ENCODE data around the gene EXTL1.

Gene EXTL1

DNA sequence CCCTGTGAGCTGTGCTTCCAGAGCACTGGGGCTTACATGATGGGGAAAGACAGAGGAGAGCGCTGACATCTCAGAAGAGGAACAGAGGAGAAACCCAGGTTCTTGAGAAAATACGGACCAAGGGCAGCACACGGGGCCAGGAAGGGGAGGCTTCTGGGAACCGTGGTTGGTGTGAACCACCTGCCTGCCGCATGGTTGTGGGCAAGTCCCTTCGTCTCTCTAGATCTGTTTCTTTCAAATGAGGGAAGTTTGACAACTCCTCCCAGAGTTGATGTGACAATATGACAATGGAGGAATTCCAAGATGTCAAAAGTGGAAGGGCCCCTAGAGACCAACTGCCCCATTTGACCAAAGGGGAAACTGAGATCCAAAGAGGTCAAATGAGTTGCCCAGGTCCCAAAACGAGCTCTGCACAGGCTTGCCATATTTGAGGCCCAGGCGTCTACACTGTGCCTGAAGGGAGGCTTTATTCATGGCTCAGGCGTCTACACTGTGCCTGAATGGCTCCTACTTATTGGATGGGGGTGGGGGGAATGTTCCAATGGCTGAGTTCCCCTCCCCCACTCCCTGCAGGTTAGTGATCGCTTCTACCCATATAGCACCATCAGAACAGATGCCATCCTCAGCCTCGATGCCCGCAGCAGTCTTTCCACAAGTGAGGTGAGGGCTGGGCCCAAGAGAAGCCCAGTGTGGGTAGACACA, 11.2 kb downstream of the EXTL1 start:
- Histone ChIP-seq H3K9me3 (ENCODE audit: control insufficient read depth, low read length) (no peaks in the 10 kb centered on the region), H3K4me1 (ENCODE audit: control insufficient read depth, insufficient read depth, low read length) (peaks cover 11% of the 10 kb centered on the region), H3K36me3 (ENCODE audit: control insufficient read depth, insufficient read depth, low read length) (no peaks in the 10 kb centered on the region), H3K27ac (ENCODE audit: insufficient read depth, low read depth, low read length, poor library complexity, severe bottlenecking) (no peak overlapping the region), H3K4me3 (ENCODE audit: insufficient read depth, low read depth, low read length) (no peak overlapping the region), H3K27me3 (ENCODE audit: control insufficient read depth, insufficient read depth, low read length, poor library complexity, severe bottlenecking) (peaks cover 35% of the 10 kb centered on the region)
- 89% methylated on average over 12 of the region's 12 CpGs for WGBS, 2 experiments

DNA sequence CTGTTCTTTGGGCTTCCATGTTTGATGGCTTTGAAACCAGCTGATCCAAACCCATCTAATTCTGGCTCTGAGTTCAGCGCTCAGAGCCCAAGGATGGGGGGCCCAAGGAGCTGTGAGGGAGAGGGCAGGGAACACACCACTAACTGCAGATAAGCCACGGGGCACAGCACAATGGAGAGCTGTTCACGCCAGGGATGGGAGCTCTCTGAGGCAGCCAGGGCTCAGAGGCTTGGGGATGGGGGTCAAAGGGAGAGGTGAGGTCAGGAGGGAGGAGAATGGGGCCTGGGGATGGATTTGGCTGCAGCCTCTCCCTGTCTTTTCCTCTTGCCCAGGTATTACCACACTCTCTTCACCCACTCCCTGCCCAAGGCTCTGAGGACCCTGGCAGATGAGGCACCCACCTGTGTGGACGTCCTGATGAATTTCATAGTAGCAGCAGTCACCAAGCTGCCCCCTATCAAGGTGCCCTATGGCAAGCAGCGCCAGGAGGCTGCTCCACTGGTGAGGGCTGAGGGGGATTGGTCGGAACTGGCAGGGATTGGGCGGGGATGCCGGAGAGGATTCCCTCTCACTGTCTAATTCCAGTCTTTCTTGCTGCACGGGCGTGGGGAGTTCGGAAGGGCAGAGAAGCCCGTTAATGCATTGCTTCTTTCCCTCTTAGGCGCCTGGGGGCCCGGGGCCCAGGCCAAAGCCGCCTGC, 13.1 kb downstream of the EXTL1 start:
- WGBS, 2 experiments, result 23 to 25% methylated on average over 15 of the region's 15 CpGs

DNA sequence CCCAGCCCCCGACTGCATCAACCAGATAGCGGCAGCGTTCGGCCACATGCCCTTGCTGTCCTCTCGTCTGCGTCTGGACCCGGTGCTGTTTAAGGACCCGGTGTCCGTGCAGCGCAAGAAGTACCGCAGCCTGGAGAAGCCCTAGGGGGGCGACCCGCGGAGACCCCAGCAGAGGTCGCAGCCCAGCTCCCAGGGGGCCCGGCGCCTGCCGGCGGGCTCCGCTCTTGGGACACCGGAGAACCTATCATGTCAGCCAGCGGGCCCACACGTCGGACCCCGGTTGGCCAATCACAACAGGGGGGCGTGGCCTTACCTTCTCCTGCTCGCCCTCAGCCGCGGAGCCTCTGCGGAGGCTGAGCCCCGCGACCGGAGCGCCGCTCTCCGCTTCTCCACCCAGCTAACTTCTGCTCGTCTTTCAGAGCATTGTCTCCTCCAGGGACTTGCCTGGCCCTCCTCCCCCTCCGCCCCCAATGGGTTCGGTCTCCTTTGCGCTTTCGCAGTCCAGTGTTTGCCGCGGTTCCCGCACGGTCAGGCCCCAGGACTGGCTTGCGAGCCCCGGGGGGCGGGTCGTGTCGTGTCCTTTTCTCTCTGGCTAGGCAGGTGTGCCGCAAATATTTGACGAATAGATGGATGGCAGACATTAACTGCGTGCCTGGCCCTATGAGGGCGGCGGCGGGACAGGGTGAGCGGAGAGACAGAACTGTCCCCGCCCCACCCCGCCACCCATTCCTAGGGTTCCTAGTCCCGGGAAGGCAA, 13.8 kb downstream of the EXTL1 start:
- Histone ChIP-seq H3K9me3 (ENCODE audit: control insufficient read depth, low read length) (no peaks in the 10 kb centered on the region), H3K27ac (ENCODE audit: insufficient read depth, low read depth, low read length, poor library complexity, severe bottlenecking) (no peak overlapping the region), H3K27me3 (ENCODE audit: control insufficient read depth, insufficient read depth, low read length, poor library complexity, severe bottlenecking) (peaks cover 35% of the 10 kb centered on the region), H3K4me1 (ENCODE audit: control insufficient read depth, insufficient read depth, low read length) (peaks cover 11% of the 10 kb centered on the region), H3K4me3 (ENCODE audit: insufficient read depth, low read depth, low read length) (peak overlapping the region; percentile 80), H3K36me3 (ENCODE audit: control insufficient read depth, insufficient read depth, low read length) (no peaks in the 10 kb centered on the region)
- 1% methylated on average over 60 of the region's 60 CpGs for WGBS, 2 experiments

More for the DNA sequence above, 13.1 kb downstream of the EXTL1 start:
- peaks cover 11% of the 10 kb centered on the region for H3K4me1 ChIP-seq (ENCODE audit: control insufficient read depth, insufficient read depth, low read length)
- peaks cover 35% of the 10 kb centered on the region for H3K27me3 ChIP-seq (ENCODE audit: control insufficient read depth, insufficient read depth, low read length, poor library complexity, severe bottlenecking)
- H3K27ac ChIP-seq (ENCODE audit: insufficient read depth, low read depth, low read length, poor library complexity, severe bottlenecking), result no peak overlapping the region
- H3K4me3 ChIP-seq (ENCODE audit: insufficient read depth, low read depth, low read length), result peak overlapping the region; percentile 80
- H3K36me3 ChIP-seq (ENCODE audit: control insufficient read depth, insufficient read depth, low read length), result no peaks in the 10 kb centered on the region
- no peaks in the 10 kb centered on the region for H3K9me3 ChIP-seq (ENCODE audit: control insufficient read depth, low read length)

DNA sequence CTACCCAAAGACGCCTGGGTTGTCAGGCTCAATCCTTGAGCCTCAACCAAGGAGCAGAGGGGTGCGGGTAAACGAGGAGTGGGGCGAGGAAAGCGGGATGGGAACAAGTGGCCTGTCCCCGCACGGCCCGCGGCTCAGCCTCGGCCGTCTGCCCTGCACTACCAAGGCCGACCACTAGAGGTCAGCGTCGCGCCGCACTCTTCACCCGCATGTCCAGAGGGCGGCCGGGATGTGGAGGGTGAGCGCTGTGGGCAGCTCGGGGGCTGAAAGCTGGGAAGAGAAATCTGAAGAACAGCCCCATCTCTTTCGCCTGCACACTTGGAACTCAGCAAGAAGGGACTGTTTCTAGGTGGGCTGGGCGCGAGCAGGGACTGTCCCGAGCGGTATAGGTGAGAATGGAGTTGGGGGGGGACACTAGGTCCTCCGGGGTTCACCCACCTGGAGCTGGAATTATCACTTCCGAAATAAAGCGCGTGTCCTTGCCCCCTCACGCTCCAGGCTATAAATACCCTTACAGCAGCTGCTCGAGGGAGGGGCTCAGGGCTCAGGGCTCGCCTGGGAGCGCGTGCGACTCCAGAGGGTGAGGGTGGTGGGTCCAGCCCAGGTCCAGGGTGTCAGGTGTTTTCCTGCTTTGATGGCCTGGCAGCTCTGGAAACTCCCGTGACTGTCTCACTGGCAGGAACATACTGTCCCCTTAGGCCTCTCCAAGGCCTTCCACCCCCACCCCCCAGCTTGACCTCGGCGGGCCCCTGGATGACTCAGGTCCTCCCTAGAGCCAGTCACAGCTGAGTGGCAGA, 14.6 kb downstream of the EXTL1 start:
- 19 to 22% methylated on average over 39 of the region's 39 CpGs for WGBS, 2 experiments
- Histone ChIP-seq H3K27ac (ENCODE audit: insufficient read depth, low read depth, low read length, poor library complexity, severe bottlenecking) (no peak overlapping the region), H3K36me3 (ENCODE audit: control insufficient read depth, insufficient read depth, low read length) (no peaks in the 10 kb centered on the region), H3K4me3 (ENCODE audit: insufficient read depth, low read depth, low read length) (peak overlapping the region; percentile 80), H3K9me3 (ENCODE audit: control insufficient read depth, low read length) (no peaks in the 10 kb centered on the region), H3K4me1 (ENCODE audit: control insufficient read depth, insufficient read depth, low read length) (peaks cover 11% of the 10 kb centered on the region), H3K27me3 (ENCODE audit: control insufficient read depth, insufficient read depth, low read length, poor library complexity, severe bottlenecking) (peaks cover 37% of the 10 kb centered on the region)

DNA sequence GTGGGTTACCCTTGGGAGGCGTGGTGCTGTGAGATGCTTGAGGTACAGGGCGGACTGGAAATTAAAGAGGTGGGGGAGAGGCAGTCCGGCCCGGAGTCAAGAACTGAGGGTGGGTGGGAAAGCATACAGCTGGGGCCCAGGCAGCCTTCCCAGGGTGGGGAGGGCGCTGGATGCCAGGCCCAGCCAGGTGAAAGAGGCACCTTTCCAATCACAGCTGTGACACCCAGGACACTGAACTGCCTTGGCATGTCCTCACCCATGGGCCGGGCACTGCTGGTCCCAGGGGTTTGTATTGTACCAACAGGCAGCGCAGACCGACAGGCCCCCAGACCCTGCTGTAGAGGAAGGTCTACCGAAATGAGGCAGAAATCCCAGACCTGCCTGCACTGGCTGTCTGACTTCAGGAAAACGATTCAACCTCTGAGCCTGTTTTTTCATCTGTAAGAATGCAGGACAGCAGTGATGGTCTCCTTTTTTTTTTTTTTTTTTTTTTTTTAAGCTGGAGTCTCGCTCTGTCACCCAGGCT, 15.2 kb downstream of the EXTL1 start:
- Histone ChIP-seq H3K4me3 (ENCODE audit: insufficient read depth, low read depth, low read length) (no peak overlapping the region), H3K27ac (ENCODE audit: insufficient read depth, low read depth, low read length, poor library complexity, severe bottlenecking) (no peak overlapping the region)

DNA sequence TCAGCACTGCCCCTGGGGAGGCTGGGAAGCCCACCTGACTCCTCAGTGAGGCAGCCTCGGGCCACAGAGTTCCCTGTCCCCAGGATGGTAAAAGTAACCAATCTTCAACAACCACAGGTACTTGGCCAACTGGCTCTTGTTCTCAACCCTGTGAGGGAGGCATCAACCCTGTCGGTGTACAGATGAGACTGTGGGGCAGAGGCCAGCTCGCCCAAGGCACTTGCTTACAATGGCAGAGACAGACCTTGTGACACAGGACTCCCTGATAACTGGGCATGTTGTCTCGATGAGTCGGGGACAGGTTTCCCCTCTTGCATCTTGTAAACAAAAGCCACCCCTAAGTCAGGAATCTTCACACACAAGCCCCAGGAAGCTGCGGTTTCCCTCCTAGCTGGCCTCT, 16.3 kb downstream of the EXTL1 start:
- Histone ChIP-seq H3K4me1 (ENCODE audit: control insufficient read depth, insufficient read depth, low read length) (peaks cover 11% of the 10 kb centered on the region), H3K36me3 (ENCODE audit: control insufficient read depth, insufficient read depth, low read length) (no peaks in the 10 kb centered on the region), H3K9me3 (ENCODE audit: control insufficient read depth, low read length) (no peaks in the 10 kb centered on the region), H3K4me3 (ENCODE audit: insufficient read depth, low read depth, low read length) (no peak overlapping the region), H3K27me3 (ENCODE audit: control insufficient read depth, insufficient read depth, low read length, poor library complexity, severe bottlenecking) (peaks cover 55% of the 10 kb centered on the region), H3K27ac (ENCODE audit: insufficient read depth, low read depth, low read length, poor library complexity, severe bottlenecking) (no peak overlapping the region)
- WGBS, 2 experiments, result 88 to 89% methylated on average over 6 of the region's 6 CpGs

More for the DNA sequence above, 15.2 kb downstream of the EXTL1 start:
- peaks cover 44% of the 10 kb centered on the region for H3K27me3 ChIP-seq (ENCODE audit: control insufficient read depth, insufficient read depth, low read length, poor library complexity, severe bottlenecking)
- WGBS, 2 experiments, result 87 to 88% methylated on average over 11 of the region's 11 CpGs
- no peaks in the 10 kb centered on the region for H3K36me3 ChIP-seq (ENCODE audit: control insufficient read depth, insufficient read depth, low read length)
- H3K4me1 ChIP-seq (ENCODE audit: control insufficient read depth, insufficient read depth, low read length), result peaks cover 11% of the 10 kb centered on the region
- H3K9me3 ChIP-seq (ENCODE audit: control insufficient read depth, low read length), result no peaks in the 10 kb centered on the region

DNA sequence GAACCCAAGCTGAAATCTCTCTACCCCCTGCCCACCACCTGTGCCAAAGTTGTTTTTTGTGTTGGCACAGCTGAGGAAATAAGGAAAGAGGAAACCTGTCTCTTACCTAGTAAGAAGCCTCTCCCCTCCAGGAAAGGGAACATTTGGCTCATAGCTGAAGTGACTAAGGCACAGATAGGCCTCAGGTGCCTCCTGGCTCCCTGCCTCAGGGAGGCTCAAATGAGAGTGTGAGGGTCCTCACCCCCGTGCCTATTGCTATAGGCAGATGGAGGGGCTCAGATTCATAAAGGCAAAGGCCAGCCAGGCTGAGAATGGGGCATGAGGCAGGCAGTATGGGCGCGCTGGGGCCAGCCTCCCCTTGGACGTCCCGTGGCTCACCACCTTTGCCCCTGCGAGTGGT, 16.9 kb downstream of the EXTL1 start:
- Histone ChIP-seq H3K9me3 (ENCODE audit: control insufficient read depth, low read length) (no peaks in the 10 kb centered on the region), H3K4me3 (ENCODE audit: insufficient read depth, low read depth, low read length) (no peak overlapping the region), H3K36me3 (ENCODE audit: control insufficient read depth, insufficient read depth, low read length) (no peaks in the 10 kb centered on the region), H3K27me3 (ENCODE audit: control insufficient read depth, insufficient read depth, low read length, poor library complexity, severe bottlenecking) (peaks cover 59% of the 10 kb centered on the region), H3K27ac (ENCODE audit: insufficient read depth, low read depth, low read length, poor library complexity, severe bottlenecking) (no peak overlapping the region), H3K4me1 (ENCODE audit: control insufficient read depth, insufficient read depth, low read length) (peaks cover 11% of the 10 kb centered on the region)
- 90 to 91% methylated on average over 6 of the region's 6 CpGs for WGBS, 2 experiments

DNA sequence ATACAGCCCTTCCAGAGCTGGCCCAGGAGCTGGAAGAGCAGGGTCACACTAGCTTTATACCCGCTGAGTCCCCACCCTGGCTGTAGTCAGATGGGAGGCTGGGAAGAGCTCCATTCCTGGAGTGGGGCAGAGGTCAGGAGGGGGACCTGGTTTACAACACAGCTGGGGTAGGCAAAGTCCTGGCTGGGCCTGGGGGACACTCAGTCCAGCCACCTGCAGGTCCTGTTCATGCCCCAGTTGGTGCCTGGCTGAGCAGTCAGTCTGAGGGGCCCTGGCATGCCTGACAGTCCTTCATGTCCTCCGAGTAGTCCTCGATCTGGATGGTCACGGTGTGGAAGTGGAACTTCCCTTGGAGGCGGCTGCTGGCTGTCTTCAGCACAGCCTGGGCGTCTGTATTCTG, 17.3 kb downstream of the EXTL1 start:
- H3K4me3 ChIP-seq (ENCODE audit: insufficient read depth, low read depth, low read length), result no peak overlapping the region
- 87 to 92% methylated on average over 6 of the region's 6 CpGs for WGBS, 2 experiments
- no peaks in the 10 kb centered on the region for H3K9me3 ChIP-seq (ENCODE audit: control insufficient read depth, low read length)
- H3K4me1 ChIP-seq (ENCODE audit: control insufficient read depth, insufficient read depth, low read length), result peaks cover 11% of the 10 kb centered on the region
- H3K36me3 ChIP-seq (ENCODE audit: control insufficient read depth, insufficient read depth, low read length), result no peaks in the 10 kb centered on the region
- no peak overlapping the region for H3K27ac ChIP-seq (ENCODE audit: insufficient read depth, low read depth, low read length, poor library complexity, severe bottlenecking)
- peaks cover 59% of the 10 kb centered on the region for H3K27me3 ChIP-seq (ENCODE audit: control insufficient read depth, insufficient read depth, low read length, poor library complexity, severe bottlenecking)

DNA sequence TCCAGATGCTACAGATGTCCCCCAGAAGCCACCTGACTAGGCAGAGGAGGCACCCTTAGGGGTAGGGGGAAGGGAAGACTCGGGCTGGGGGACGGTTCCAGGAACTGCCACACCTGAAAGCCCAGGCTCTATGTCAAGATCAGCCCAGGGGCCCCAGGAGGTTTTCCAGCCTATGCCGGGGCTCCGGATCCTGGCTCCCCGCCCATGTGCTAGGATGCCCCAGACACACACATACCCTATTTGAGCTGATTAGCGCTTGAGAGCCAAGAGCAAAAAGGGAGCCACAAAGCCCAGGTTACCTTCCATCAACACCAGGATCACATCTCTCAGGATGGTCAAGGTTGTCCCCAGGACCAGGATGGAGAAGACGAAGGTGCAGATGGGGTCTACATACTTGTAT, 19.8 kb downstream of the EXTL1 start:
- no peak overlapping the region for H3K27ac ChIP-seq (ENCODE audit: insufficient read depth, low read depth, low read length, poor library complexity, severe bottlenecking)
- WGBS, 2 experiments, result 90 to 92% methylated on average over 7 of the region's 7 CpGs

More for the DNA sequence above, 19.8 kb downstream of the EXTL1 start:
- Histone ChIP-seq H3K4me1 (ENCODE audit: control insufficient read depth, insufficient read depth, low read length) (peaks cover 10% of the 10 kb centered on the region), H3K27me3 (ENCODE audit: control insufficient read depth, insufficient read depth, low read length, poor library complexity, severe bottlenecking) (peaks cover 67% of the 10 kb centered on the region), H3K4me3 (ENCODE audit: insufficient read depth, low read depth, low read length) (no peak overlapping the region), H3K36me3 (ENCODE audit: control insufficient read depth, insufficient read depth, low read length) (no peaks in the 10 kb centered on the region), H3K9me3 (ENCODE audit: control insufficient read depth, low read length) (no peaks in the 10 kb centered on the region)

All from ectodermal cell (in vitro differentiated cells).